Activated B cell treated with CpG ODN at 0.5 μM for 24 hours (primary cell): ENCODE data around the gene CTAGE1. TPM values are rescaled to one million over a fixed set of nuclear protein-coding genes. Genes with fewer than 3 reads are reported as not detected.
"Not testable (repeated sequence)": the region's sequence is repeated elsewhere in the genome, so short reads cannot be mapped to it uniquely, and the experiment has no call there.

Experiments used
- ATAC-seq: fragments of 200-7000 bp; cut with Tn5 transposase; one replicate; pipeline ENCODE4 v1.10.0; 2021; ENCODE audit warnings: low read depth, mild to moderate bottlenecking, moderate library complexity
- CTCF ChIA-PET: fragments of 350-600 bp; sonication (Branson Sonifier 250); formaldehyde crosslinking; loops from one replicate; lab custom pipeline; 2021; ENCODE audit warnings: antibody characterized with exemption; lab: Charles Lee
- POLR2A ChIA-PET: fragments of 350-600 bp; sonication (Branson Sonifier 250); formaldehyde crosslinking; loops from one replicate; lab custom pipeline; 2021; ENCODE audit warnings: antibody characterized with exemption; lab: Charles Lee
- DNase-seq: peaks from one replicate; pipeline ENCODE4 v3.0.0; 2022
- H3K27ac Mint-ChIP-seq: one replicate; pipeline ENCODE4 v1.8.0; 2020; ENCODE audit warnings: mixed read lengths
- H3K27me3 Mint-ChIP-seq: one replicate; pipeline ENCODE4 v1.8.0; 2021; ENCODE audit warnings: mixed read lengths
- H3K36me3 Mint-ChIP-seq: one replicate; pipeline ENCODE4 v1.8.0; 2021; ENCODE audit warnings: low read depth, mixed read lengths
- H3K4me1 Mint-ChIP-seq: one replicate; pipeline ENCODE4 v1.8.0; 2021; ENCODE audit warnings: mixed read lengths
- H3K4me3 Mint-ChIP-seq: one replicate; pipeline ENCODE4 v1.8.0; 2020; ENCODE audit warnings: mild to moderate bottlenecking, mixed read lengths
- H3K9me3 Mint-ChIP-seq: one replicate; pipeline ENCODE4 v1.8.0; 2020; ENCODE audit warnings: mixed read lengths
- intact Hi-C: fragments of 100-400 bp; cut with micrococcal nuclease; formaldehyde crosslinking; loops from one replicate; pipeline ENCODE4 v1.15.1; 2024
- total RNA-seq: library from RNA; stranded (reverse); gene quantifications from 2 replicates; pipeline ENCODE4 v1.2.3, GENCODE V29; 2022
- TF ChIP-seq, protein P1 (sequence below): fragments of 200-600 bp; IDR thresholded peaks from one replicate; pipeline ENCODE4 v1.8.0; 2022; ENCODE audit warnings: antibody characterized with exemption, mild to moderate bottlenecking

CTAGE1 gene
- total RNA-seq, 1 donor from 2014 or later = not detected

GRCh38 chr18:22394428-22394827 lies 23.3 kb downstream of the CTAGE1 start:
- DNase-seq (no peak), ATAC-seq (no peak)
- Mint-ChIP-seq H3K36me3 (no peaks in the 10 kb centered on the region), H3K4me3 (no peak overlapping the region), H3K27me3 (no peaks in the 10 kb centered on the region), H3K9me3 (no peaks in the 10 kb centered on the region), H3K27ac (no peak overlapping the region), H3K4me1 (no peaks in the 10 kb centered on the region)
- CTCF ChIA-PET = no interaction called here
- POLR2A ChIA-PET = no interaction called here
- TF ChIP-seq, protein P1, sequence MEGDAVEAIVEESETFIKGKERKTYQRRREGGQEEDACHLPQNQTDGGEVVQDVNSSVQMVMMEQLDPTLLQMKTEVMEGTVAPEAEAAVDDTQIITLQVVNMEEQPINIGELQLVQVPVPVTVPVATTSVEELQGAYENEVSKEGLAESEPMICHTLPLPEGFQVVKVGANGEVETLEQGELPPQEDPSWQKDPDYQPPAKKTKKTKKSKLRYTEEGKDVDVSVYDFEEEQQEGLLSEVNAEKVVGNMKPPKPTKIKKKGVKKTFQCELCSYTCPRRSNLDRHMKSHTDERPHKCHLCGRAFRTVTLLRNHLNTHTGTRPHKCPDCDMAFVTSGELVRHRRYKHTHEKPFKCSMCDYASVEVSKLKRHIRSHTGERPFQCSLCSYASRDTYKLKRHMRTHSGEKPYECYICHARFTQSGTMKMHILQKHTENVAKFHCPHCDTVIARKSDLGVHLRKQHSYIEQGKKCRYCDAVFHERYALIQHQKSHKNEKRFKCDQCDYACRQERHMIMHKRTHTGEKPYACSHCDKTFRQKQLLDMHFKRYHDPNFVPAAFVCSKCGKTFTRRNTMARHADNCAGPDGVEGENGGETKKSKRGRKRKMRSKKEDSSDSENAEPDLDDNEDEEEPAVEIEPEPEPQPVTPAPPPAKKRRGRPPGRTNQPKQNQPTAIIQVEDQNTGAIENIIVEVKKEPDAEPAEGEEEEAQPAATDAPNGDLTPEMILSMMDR = no peak
- intact Hi-C loops = no loop called here

DNA sequence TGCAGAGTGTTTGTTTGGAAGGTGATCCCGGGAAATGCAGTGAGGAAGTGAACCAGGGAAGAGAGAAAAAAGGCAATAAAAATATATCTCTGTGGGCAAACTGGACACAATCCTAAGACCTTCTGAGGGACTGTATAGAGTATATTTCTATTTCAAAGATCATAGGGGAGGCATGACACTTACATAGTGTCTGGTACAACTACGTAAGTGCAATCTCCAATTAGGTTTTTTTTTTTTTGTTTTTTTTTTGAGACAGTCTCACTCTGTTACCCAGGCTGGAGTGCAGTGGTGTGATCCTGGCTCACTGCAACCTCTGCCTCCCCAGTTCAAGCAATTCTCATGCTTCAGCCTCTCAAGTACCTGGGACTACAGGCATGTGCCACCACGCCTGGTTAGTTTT lies 24.6 kb downstream of the CTAGE1 start:
- intact Hi-C loops, DNase-seq, ATAC-seq: not testable (repeated sequence)

DNA sequence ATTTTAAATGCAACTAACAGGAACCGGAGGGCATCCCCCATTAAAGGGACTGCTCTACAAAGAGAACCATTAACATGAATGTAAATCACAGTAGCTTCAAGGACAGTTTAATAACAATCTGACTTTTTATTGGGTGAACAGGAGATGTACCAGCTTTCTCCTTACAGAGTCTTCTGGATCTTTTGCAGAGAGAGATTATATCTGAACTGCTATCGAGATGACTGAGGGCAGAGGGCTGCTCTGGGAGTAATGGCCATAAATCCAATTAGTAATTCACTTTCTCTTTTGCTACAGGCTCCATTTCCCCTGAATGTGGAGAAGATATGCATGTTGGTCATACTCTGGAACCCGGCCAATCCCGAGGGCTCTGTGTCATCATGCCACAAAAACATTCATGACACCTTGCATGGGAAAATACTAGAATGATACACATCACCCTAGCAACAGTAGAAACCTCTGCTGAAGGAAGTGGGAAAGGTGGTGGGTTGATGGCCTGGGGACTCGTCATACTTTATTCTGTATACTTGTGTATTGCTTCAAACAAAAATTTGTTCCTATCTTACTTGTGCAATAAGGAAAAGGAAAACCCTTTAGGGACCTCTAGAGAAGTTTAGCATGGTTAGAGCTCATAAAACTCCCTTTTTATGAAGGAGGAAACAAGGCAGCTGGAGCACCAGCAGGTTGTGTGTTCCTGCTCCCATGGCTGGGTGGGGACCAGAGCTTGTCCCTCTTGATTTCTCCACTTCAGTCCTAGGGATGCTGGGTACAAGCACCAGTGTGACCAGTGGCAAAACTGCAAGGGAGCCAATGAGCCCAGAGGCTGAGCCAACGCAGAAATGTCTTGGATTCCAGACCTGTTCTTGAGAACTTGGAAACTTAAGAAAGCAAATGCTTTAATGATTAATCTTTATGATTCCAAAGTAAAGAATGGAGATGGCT lies 26.0 kb downstream of the CTAGE1 start:
- no peaks in the 10 kb centered on the region for H3K36me3 Mint-ChIP-seq
- no peak for ATAC-seq
- intact Hi-C loops = no loop called here
- no peak for DNase-seq
- no peak overlapping the region for H3K27ac Mint-ChIP-seq
- no peak overlapping the region for H3K4me3 Mint-ChIP-seq
- ChIA-PET POLR2A (no interaction called here), CTCF (no interaction called here)
- H3K4me1 Mint-ChIP-seq = no peaks in the 10 kb centered on the region
- no peaks in the 10 kb centered on the region for H3K27me3 Mint-ChIP-seq
- TF ChIP-seq, protein P1 = no peak
- peaks cover 3% of the 10 kb centered on the region for H3K9me3 Mint-ChIP-seq

More for the DNA sequence above, 24.6 kb downstream of the CTAGE1 start:
- H3K36me3 Mint-ChIP-seq, POLR2A ChIA-PET, H3K4me1 Mint-ChIP-seq, H3K27ac Mint-ChIP-seq, H3K27me3 Mint-ChIP-seq, CTCF ChIA-PET, H3K9me3 Mint-ChIP-seq, H3K4me3 Mint-ChIP-seq: not testable (repeated sequence)

DNA sequence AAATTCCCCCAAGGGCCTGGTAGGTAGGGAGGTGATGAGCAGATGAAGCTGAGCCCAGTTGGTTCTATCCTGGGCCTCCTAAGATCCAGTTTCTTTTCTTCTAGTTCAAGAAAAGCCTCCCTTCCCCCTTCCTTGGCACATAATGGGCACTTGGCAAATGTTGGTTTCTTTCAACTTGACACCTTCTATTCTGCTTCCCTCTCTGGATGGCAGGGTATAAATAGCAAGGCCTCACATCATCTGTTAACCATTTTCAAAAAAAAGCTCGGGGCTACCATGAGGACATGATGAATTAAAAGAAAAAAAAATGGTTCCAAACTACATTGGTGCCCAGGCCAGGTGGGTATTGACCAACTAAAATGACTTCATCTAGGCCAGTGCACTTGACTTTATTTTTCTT lies 29.9 kb downstream of the CTAGE1 start:
- ChIA-PET CTCF (no interaction called here), POLR2A (no interaction called here)
- DNase-seq = no peak
- H3K4me3 Mint-ChIP-seq = no peak overlapping the region
- H3K27ac Mint-ChIP-seq = no peak overlapping the region
- TF ChIP-seq, protein P1 = no peak
- no peaks in the 10 kb centered on the region for H3K36me3 Mint-ChIP-seq
- H3K4me1 Mint-ChIP-seq = no peaks in the 10 kb centered on the region
- no peak for ATAC-seq
- H3K9me3 Mint-ChIP-seq = peaks cover 3% of the 10 kb centered on the region
- H3K27me3 Mint-ChIP-seq = no peaks in the 10 kb centered on the region
- intact Hi-C loops = no loop called here

- no peaks in the 10 kb centered on the region for H3K36me3 Mint-ChIP-seq
- CTCF ChIA-PET = no interaction called here
- H3K4me3 Mint-ChIP-seq = no peak overlapping the region
- peaks cover 3% of the 10 kb centered on the region for H3K9me3 Mint-ChIP-seq
- DNase-seq (no peak), ATAC-seq (no peak)
- intact Hi-C loops = no loop called here
- no peaks in the 10 kb centered on the region for H3K4me1 Mint-ChIP-seq
- TF ChIP-seq, protein P1 = no peak
- no peaks in the 10 kb centered on the region for H3K27me3 Mint-ChIP-seq
- POLR2A ChIA-PET = no interaction called here
- H3K27ac Mint-ChIP-seq = no peak overlapping the region
Observed at GRCh38 chr18:22387364-22387763, 30.4 kb downstream of the CTAGE1 start.
